HepG2 (cell line): ENCODE data around the gene AARS1. TPM values are rescaled to one million over a fixed set of nuclear protein-coding genes. Genes with fewer than 3 reads are reported as not detected.
A peak's percentile ranks its signal among the peaks of the same experiment; 100 is the strongest.

Source experiments
- FOXO1 ChIP-seq: sonication (generic); formaldehyde crosslinking; IDR thresholded peaks from 2 replicates; pipeline ENCODE4 v1.4.0; 2020; ENCODE audit warnings: missing genetic modification reagents
- HNRNPL ChIP-seq: fragments of 200-400 bp; formaldehyde crosslinking; IDR thresholded peaks from 2 replicates; pipeline ENCODE4 v1.6.1; 2017; ENCODE audit warnings: mild to moderate bottlenecking, low read depth, low read length
- NFATC3 ChIP-seq: sonication (generic); formaldehyde crosslinking; IDR thresholded peaks from 2 replicates; pipeline ENCODE4 v1.5.1; 2020; ENCODE audit warnings: mild to moderate bottlenecking, missing genetic modification reagents
- NFE2L1 ChIP-seq: sonication (generic); formaldehyde crosslinking; IDR thresholded peaks from 2 replicates; pipeline ENCODE4 v1.4.0; 2020; ENCODE audit warnings: missing genetic modification reagents, mild to moderate bottlenecking, borderline replicate concordance
- PAWR ChIP-seq: sonication (generic); formaldehyde crosslinking; IDR thresholded peaks from 2 replicates; pipeline ENCODE4 v1.4.0; 2020; ENCODE audit warnings: missing genetic modification reagents, mild to moderate bottlenecking, borderline replicate concordance
- PITX1 ChIP-seq: sonication (generic); formaldehyde crosslinking; IDR thresholded peaks from 2 replicates; pipeline ENCODE4 v1.5.1; 2020; ENCODE audit warnings: mild to moderate bottlenecking, missing genetic modification reagents
- SMC3 ChIP-seq: IDR thresholded peaks from 2 replicates; pipeline ENCODE4 v1.6.1; 2011; ENCODE audit warnings: low read length, improper control_type of control experiment
- SP1 ChIP-seq, 2 experiments: fragments of 450-650 bp in 1 of 2; sonication (generic) in 1 of 2; formaldehyde crosslinking in 1 of 2; IDR thresholded peaks; 2 replicates each; pipeline versions ENCODE4 v1.4.0 to v1.6.1; 2016 to 2020; ENCODE audit warnings: missing genetic modification reagents in 1 of 2
- TAF15 ChIP-seq: fragments of 200-400 bp; formaldehyde crosslinking; IDR thresholded peaks from one replicate; pipeline ENCODE4 v1.6.1; 2018; ENCODE audit warnings: mild to moderate bottlenecking, low read depth, low read length; ENCODE audit not compliant: poor library complexity, severe bottlenecking
- TSC22D2 ChIP-seq: sonication (generic); formaldehyde crosslinking; IDR thresholded peaks from 2 replicates; pipeline ENCODE4 v1.5.1; 2020; ENCODE audit warnings: missing genetic modification reagents, mild to moderate bottlenecking, borderline replicate concordance
- U2AF2 ChIP-seq: fragments of 200-400 bp; formaldehyde crosslinking; IDR thresholded peaks from 2 replicates; pipeline ENCODE4 v1.6.1; 2017; ENCODE audit warnings: low read depth, mild to moderate bottlenecking, low read length
- ZFP41 ChIP-seq: sonication (generic); formaldehyde crosslinking; IDR thresholded peaks from 2 replicates; pipeline ENCODE4 v1.4.0; 2020; ENCODE audit warnings: mild to moderate bottlenecking, missing genetic modification reagents, borderline replicate concordance
- polyA plus RNA-seq, 8 experiments: library from polyadenylated mRNA; depleted of rRNA in 3 of 8; stranded (reverse) in 7 of 8; unstranded in 1 of 8; fragments of >200 nt; fragmentation: Illumina TruSeq in 4 of 8; extraction: Trizol in 4 of 8; gene quantifications; 2 replicates each; pipeline versions ENCODE4 v1.2.1 to v1.2.3, GENCODE V29; 2011 to 2016; ENCODE audit warnings: low read depth in 4 of 8, missing spikeins in 1 of 8, mixed read lengths in 1 of 8; ENCODE audit not compliant: insufficient read depth in 1 of 8
- total RNA-seq, 5 experiments: library from RNA; depleted of rRNA; stranded (reverse); fragments of >200 nt; fragmentation: Illumina TruSeq; extraction: Trizol; gene quantifications; 2 replicates each; pipeline ENCODE4 v1.2.3, GENCODE V29; 2016; ENCODE audit warnings: low read depth in 1 of 5
- TF ChIP-seq, protein P1 (sequence below): sonication (generic); formaldehyde crosslinking; IDR thresholded peaks from 2 replicates; pipeline ENCODE4 v1.4.0; 2020; ENCODE audit warnings: mild to moderate bottlenecking, missing genetic modification reagents
- TF ChIP-seq, protein P2 (sequence below): sonication (generic); formaldehyde crosslinking; conservative IDR thresholded peaks from 2 replicates; pipeline ENCODE4 v1.4.0; 2020; ENCODE audit warnings: missing genetic modification reagents
- TF ChIP-seq, protein P3 (sequence below): sonication (generic); formaldehyde crosslinking; IDR thresholded peaks from 2 replicates; pipeline ENCODE4 v1.8.0; 2022; ENCODE audit warnings: mild to moderate bottlenecking, missing genetic modification reagents
- TF ChIP-seq, protein P4 (sequence below): sonication (generic); formaldehyde crosslinking; IDR thresholded peaks from 2 replicates; pipeline ENCODE4 v1.8.1; 2023; ENCODE audit warnings: mild to moderate bottlenecking, missing genetic modification reagents

The AARS1 gene
- total and polyA plus RNA-seq, 2 of the 13 experiments (the other 11 are each of a cell fraction or from before 2014, with no cell fraction given), result 107 to 132 TPM

DNA sequence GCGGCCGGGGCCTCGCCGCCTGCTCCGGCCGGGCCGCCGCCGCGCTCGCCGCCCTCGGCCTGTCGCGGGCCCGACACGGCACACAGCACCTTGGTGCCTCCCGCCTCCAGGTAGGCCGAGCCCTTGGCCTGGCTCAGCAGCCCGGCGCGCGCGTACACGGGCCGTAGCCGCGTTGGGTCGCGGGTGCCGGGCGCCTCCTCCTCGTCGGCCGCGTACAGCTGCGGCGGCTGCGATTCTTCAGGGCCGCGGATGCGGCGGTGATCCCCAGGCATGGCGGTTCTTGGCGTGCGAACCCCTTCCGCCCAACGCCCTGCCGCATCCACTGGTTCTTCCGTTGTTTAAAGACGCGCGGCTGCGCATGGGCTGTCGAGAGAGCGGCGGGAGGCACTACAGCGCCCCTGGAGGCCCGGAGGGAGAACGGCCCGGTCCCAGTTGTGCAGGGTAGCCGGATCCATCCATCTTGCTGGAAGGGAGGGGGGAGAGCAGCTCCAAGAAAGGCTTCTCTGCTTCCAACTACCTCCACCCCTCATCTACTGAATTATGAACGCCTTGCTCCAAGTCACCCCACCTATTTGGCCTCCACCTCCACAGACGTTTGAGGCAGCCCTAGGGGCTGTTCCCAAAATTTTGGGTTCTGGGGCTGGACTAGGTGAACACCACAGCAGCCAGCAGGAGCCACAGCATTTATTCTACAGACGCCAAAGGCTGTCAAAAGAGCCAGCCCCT, 37.5 kb downstream of the AARS1 start, which contains the start of gene EXOSC6 (continued):
- TF ChIP-seq, protein P1, sequence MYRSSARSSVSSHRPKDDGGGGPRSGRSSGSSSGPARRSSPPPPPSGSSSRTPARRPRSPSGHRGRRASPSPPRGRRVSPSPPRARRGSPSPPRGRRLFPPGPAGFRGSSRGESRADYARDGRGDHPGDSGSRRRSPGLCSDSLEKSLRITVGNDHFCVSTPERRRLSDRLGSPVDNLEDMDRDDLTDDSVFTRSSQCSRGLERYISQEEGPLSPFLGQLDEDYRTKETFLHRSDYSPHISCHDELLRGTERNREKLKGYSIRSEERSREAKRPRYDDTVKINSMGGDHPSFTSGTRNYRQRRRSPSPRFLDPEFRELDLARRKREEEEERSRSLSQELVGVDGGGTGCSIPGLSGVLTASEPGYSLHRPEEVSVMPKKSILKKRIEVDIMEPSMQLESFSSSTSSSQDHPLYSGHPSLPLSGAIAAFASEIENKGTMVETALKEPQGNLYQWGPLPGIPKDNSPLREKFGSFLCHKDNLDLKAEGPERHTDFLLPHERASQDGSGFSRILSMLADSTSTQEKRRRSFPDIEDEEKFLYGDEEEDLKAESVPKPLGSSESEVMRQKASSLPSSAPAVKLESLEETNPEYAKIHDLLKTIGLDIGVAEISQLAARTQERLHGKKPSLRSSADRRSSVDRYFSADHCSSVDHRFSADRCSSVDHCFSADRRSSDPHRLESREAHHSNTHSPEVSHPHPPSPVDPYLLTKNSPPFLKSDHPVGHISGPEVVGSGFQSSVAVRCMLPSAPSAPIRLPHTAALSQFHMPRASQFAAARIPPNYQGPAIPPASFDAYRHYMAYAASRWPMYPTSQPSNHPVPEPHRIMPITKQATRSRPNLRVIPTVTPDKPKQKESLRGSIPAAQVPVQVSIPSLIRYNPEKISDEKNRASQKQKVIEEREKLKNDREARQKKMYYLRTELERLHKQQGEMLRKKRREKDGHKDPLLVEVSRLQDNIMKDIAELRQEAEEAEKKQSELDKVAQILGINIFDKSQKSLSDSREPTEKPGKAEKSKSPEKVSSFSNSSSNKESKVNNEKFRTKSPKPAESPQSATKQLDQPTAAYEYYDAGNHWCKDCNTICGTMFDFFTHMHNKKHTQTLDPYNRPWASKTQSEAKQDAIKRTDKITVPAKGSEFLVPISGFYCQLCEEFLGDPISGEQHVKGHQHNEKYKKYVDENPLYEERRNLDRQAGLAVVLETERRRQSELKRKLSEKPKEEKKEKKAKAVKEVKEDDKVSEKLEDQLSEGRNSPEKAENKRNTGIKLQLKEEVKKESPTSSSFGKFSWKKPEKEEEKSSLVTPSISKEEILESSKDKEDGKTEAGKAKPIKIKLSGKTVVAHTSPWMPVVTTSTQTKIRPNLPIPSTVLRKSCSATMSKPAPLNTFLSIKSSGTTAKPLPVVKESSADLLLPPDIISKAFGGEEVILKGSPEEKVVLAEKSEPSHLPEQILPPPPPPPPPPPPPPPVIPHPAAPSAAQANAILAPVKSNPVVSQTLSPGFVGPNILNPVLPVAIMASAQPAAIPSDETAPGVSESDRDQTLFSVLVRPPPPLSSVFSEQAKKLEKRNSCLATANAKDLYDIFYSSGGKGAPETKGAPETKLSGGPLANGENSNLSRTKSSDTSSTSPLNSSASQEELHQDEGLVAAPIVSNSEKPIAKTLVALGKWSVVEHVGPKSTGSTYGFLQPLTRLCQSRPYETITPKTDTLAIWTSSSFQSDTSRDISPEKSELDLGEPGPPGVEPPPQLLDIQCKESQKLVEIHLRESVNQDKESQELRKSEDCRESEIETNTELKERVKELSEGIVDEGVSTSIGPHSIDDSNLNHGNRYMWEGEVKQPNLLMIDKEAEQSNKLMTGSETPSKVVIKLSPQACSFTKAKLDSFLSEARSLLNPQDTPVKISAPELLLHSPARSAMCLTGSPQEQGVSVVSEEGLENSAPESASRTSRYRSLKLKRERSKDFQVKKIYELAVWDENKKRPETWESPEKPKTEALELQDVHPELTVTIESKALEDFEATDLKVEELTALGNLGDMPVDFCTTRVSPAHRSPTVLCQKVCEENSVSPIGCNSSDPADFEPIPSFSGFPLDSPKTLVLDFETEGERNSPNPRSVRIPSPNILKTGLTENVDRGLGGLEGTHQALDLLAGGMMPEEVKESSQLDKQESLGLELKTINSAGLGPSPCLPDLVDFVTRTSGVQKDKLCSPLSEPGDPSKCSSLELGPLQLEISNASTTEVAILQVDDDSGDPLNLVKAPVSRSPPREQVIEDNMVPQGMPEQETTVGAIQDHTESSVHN, result peak; percentile 98
- TF ChIP-seq TAF15, result peak; percentile 99
- TF ChIP-seq, protein P2, sequence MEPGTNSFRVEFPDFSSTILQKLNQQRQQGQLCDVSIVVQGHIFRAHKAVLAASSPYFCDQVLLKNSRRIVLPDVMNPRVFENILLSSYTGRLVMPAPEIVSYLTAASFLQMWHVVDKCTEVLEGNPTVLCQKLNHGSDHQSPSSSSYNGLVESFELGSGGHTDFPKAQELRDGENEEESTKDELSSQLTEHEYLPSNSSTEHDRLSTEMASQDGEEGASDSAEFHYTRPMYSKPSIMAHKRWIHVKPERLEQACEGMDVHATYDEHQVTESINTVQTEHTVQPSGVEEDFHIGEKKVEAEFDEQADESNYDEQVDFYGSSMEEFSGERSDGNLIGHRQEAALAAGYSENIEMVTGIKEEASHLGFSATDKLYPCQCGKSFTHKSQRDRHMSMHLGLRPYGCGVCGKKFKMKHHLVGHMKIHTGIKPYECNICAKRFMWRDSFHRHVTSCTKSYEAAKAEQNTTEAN (CRISPR knock-in tag), result no peak
- TF ChIP-seq PAWR (CRISPR knock-in tag), result peak; percentile 77; the same call in 1 of the 2 replicates
- peak; percentile 84 for TF ChIP-seq ZFP41 (CRISPR knock-in tag)
- TF ChIP-seq SP1 (IDR thresholded peaks at IDR 0.05), result no peak
- TF ChIP-seq SP1 (CRISPR knock-in tag; IDR thresholded peaks at IDR 0.05), result peak; percentile 50; the same call in 1 of the 2 replicates
- no peak; the same call in 1 of the 2 replicates for TF ChIP-seq SMC3
- TF ChIP-seq NFATC3, result peak; percentile 65; the same call in 1 of the 2 replicates
- TF ChIP-seq, protein P3, sequence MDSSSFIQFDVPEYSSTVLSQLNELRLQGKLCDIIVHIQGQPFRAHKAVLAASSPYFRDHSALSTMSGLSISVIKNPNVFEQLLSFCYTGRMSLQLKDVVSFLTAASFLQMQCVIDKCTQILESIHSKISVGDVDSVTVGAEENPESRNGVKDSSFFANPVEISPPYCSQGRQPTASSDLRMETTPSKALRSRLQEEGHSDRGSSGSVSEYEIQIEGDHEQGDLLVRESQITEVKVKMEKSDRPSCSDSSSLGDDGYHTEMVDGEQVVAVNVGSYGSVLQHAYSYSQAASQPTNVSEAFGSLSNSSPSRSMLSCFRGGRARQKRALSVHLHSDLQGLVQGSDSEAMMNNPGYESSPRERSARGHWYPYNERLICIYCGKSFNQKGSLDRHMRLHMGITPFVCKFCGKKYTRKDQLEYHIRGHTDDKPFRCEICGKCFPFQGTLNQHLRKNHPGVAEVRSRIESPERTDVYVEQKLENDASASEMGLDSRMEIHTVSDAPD (CRISPR knock-in tag), result peak; percentile 77
- peak; percentile 74; the same call in 1 of the 2 replicates for TF ChIP-seq HNRNPL
- TF ChIP-seq, protein P4, sequence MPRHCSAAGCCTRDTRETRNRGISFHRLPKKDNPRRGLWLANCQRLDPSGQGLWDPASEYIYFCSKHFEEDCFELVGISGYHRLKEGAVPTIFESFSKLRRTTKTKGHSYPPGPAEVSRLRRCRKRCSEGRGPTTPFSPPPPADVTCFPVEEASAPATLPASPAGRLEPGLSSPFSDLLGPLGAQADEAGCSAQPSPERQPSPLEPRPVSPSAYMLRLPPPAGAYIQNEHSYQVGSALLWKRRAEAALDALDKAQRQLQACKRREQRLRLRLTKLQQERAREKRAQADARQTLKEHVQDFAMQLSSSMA, result peak; percentile 83
- TF ChIP-seq TSC22D2 (CRISPR knock-in tag), result peak; percentile 98
- peak; percentile 94 for TF ChIP-seq FOXO1 (CRISPR knock-in tag)
- TF ChIP-seq U2AF2, result peak; percentile 85; the same call in 1 of the 2 replicates
- TF ChIP-seq PITX1 (CRISPR knock-in tag), result no peak
- 0 out of 2 replicates have a peak, but pooled peaks have one; percentile 69 for TF ChIP-seq NFE2L1 (CRISPR knock-in tag)
